Activated CD8-positive, alpha-beta T cell treated with anti-CD3 and anti-CD28 coated beads for 36 hours (primary cell): ENCODE data around the gene DCTN3. TPM values are rescaled to one million over a fixed set of nuclear protein-coding genes. Genes with fewer than 3 reads are reported as not detected.

Experiments used
- ATAC-seq: fragments of 200-7000 bp; cut with Tn5 transposase; one replicate; pipeline ENCODE4 v1.10.0; 2021; ENCODE audit warnings: mild to moderate bottlenecking, moderate library complexity
- CTCF ChIA-PET: fragments of 350-600 bp; sonication (Branson Sonifier 250); formaldehyde crosslinking; loops from one replicate; lab custom pipeline; 2021; ENCODE audit warnings: antibody characterized with exemption; lab: Charles Lee
- POLR2A ChIA-PET: fragments of 350-600 bp; sonication (Branson Sonifier 250); formaldehyde crosslinking; loops from one replicate; lab custom pipeline; 2021; ENCODE audit warnings: antibody characterized with exemption; lab: Charles Lee
- DNase-seq: peaks from one replicate; pipeline ENCODE4 v3.0.0-alpha.2; 2020
- H3K27ac Mint-ChIP-seq: one replicate; pipeline ENCODE4 v1.8.0; 2021; ENCODE audit warnings: mild to moderate bottlenecking, mixed read lengths
- H3K27me3 Mint-ChIP-seq: one replicate; pipeline ENCODE4 v1.8.0; 2021; ENCODE audit warnings: mixed read lengths
- H3K36me3 Mint-ChIP-seq: one replicate; pipeline ENCODE4 v1.8.0; 2021; ENCODE audit warnings: low read depth, mixed read lengths
- H3K4me1 Mint-ChIP-seq: one replicate; pipeline ENCODE4 v1.8.0; 2021; ENCODE audit warnings: low read depth, mixed read lengths
- H3K4me3 Mint-ChIP-seq: one replicate; pipeline ENCODE4 v1.8.0; 2021; ENCODE audit warnings: mild to moderate bottlenecking, moderate library complexity, mixed read lengths
- H3K9me3 Mint-ChIP-seq: one replicate; pipeline ENCODE4 v1.8.0; 2021; ENCODE audit warnings: mixed read lengths
- CTCF ChIP-seq: fragments of 200-600 bp; IDR thresholded peaks from one replicate; pipeline ENCODE4 v1.8.0; 2022; ENCODE audit warnings: antibody characterized with exemption, mild to moderate bottlenecking
- intact Hi-C: fragments of 100-400 bp; cut with micrococcal nuclease; formaldehyde crosslinking; loops from one replicate; pipeline ENCODE4 v1.10.0; 2022
- total RNA-seq, 2 experiments: library from RNA; stranded (reverse); gene quantifications; one replicate each; pipeline ENCODE4 v1.2.3, GENCODE V29; 2021

DCTN3 gene
- total RNA-seq, 2 experiments from 2014 or later = 52.7 to 61.0 TPM

DNA sequence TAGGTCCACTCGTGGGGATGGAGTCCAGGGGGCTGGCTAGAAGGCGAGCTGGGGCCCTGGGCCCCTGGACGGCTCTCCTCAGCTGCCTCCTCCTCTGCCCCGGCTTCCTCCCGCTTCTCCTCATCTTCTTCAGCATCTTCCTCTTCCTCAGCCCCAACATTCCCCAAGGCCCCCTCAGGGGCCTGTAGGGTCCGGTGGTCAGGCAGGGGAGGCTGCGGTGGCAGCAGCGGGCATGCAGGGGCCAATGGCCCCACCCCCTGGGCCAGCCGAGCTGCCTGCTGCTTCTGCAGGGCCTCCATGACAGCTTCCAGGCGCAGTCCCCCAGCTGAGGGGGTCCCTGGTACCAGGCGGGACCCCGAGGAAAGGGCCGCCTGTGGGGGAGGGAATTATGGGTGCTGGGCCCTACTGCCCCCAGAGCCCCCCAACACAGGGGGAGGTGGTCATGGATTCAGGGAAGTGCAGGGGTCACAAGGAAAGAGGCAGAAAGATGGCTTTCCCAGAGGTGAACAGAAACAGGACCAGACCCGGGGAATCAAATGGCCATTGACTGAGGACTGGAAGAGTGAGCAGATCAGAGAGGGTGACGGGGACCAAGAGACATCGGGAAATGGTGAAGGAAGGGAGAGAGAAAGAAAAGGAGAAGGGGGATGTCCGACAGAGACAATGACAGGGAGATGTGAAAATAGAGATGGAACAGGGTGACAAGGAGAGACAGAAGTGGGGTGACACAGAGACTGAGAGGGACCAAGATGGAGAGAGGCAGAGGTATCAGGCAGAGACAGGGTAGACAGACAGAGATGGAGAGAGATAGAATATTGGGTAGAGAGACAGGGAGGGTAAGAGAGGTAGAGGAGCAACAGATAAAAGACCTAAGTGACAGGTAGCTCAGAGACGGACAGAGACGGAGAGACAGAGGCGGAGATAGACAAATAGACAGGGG lies 7.7 kb upstream of the DCTN3 start:
- DNase-seq (no peak), ATAC-seq (no peak)
- H3K4me1 Mint-ChIP-seq = peaks cover 21% of the 10 kb centered on the region
- H3K36me3 Mint-ChIP-seq = no peaks in the 10 kb centered on the region
- H3K27me3 Mint-ChIP-seq = peaks cover 55% of the 10 kb centered on the region
- no peak overlapping the region for H3K27ac Mint-ChIP-seq
- H3K4me3 Mint-ChIP-seq = peak overlapping the region; percentile 61
- no peaks in the 10 kb centered on the region for H3K9me3 Mint-ChIP-seq
- intact Hi-C loops = no loop called here
- CTCF ChIA-PET = interaction anchor here (0.9 to 1.2 kb wide), 2 partner anchors 19 to 24 kb away, joined by 3 to 4 read pairs; partner anchors contain the start of gene GALT
- TF ChIP-seq CTCF = no peak
- POLR2A ChIA-PET = interaction anchor here (0.7 to 1.5 kb wide), 3 partner anchors 8 to 10 kb away, joined by 3 to 5 read pairs (median 4); partner anchors contain the start of gene SIGMAR1

DNA sequence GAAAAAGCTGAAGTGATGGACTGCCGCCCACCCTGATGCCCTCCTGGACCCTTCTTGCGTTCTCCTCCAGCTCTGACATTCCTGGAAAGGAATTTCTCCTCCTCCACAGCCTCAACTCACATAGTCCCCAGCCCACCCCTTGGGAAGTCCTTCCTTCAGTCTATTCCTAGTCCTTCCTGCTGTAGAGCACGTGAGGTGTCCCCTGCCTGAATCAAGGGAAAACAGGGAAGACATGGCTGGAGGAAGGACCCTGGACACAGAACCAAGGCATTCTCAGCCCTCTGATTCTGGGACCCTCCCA lies 4.8 kb upstream of the DCTN3 start:
- POLR2A ChIA-PET = interaction anchor here (1.2 to 2.3 kb wide), 3 partner anchors 12 to 14 kb away, joined by 3 to 28 read pairs (median 5); partner anchors contain the start of genes RPP25L and SIGMAR1
- no peaks in the 10 kb centered on the region for H3K36me3 Mint-ChIP-seq

GRCh38 chr9:34624475-34625185 lies 4.3 kb upstream of the DCTN3 start:
- ChIA-PET POLR2A (interaction anchor here (1.2 to 2.3 kb wide), 2 partner anchors 11 to 13 kb away, joined by 3 to 28 read pairs; partner anchors contain the start of gene SIGMAR1), CTCF (interaction anchor here (1.0 to 7.6 kb wide), 5 partner anchors 11 to 22 kb away, joined by 3 to 142 read pairs (median 4); partner anchors contain the start of genes GALT, RPP25L and SIGMAR1)
- no peak for TF ChIP-seq CTCF
- Mint-ChIP-seq H3K27ac (no peak overlapping the region), H3K36me3 (no peaks in the 10 kb centered on the region), H3K4me3 (no peak overlapping the region), H3K9me3 (no peaks in the 10 kb centered on the region), H3K27me3 (peaks cover 52% of the 10 kb centered on the region), H3K4me1 (peaks cover 30% of the 10 kb centered on the region)
- intact Hi-C loops = no loop called here
- no peak for DNase-seq
- ATAC-seq = no peak

More for the DNA sequence above, 4.8 kb upstream of the DCTN3 start:
- DNase-seq (no peak), ATAC-seq (no peak)
- Mint-ChIP-seq H3K4me3 (no peak overlapping the region), H3K4me1 (peaks cover 28% of the 10 kb centered on the region), H3K27me3 (peaks cover 54% of the 10 kb centered on the region), H3K9me3 (no peaks in the 10 kb centered on the region), H3K27ac (no peak overlapping the region)
- TF ChIP-seq CTCF = no peak
- CTCF ChIA-PET = interaction anchor here (1.1 to 7.6 kb wide), 4 partner anchors 10 to 21 kb away, joined by 3 to 142 read pairs (median 9); partner anchors contain the start of genes GALT, RPP25L and SIGMAR1
- intact Hi-C loops = no loop called here

DNA sequence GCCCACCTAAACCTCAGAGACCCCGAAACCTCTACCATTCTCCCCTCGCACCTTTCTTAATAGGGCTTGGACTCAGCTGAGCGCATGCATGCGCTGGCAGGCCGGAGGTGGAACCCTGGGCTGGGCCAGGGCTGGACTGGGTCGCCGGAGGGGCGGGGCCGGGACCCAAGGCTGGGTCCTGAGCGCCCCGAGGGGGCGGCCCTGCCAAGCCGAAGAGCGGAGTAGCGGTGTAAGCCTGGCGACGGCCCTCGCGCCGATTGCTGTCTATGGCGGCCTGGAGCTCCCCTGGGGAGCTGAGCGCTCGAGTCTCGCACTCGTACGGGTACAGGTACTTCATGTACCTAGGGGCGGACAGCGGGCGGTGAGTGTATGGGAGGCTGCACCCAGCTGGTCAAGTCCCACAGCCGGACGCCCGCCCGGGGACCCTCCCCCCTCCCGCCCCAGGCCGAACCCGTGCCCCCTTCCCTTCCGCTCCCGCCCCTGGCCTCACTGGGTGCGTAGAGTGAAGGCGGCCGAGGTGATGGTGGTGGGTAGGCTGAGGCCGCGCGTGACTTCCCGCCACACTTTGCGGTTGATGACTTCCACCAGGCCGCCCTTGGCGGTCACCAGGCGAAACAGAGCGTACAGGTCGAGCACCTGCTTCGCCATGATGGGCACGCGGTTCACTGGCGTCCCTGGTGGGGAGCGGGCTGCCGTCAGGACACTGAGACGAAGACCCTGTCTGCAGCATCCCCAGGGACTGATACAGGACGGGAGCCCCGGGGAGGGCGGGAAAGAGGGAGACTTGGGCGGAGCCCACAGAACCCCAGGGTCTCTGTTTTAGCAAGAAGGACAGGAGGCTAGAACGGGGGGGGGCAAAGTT lies 3.3 kb upstream of the DCTN3 start:
- DNase-seq (peak; percentile 35), ATAC-seq (no peak)
- POLR2A ChIA-PET = interaction anchor here (1.0 to 7.3 kb wide), 2 partner anchors 12 to 23 kb away, joined by 3 to 59 read pairs; partner anchors contain the start of genes GALT and SIGMAR1
- CTCF ChIA-PET = interaction anchor here (1.0 to 7.6 kb wide), 3 partner anchors 10 to 22 kb away, joined by 3 to 142 read pairs (median 9); partner anchors contain the start of gene SIGMAR1
- no peaks in the 10 kb centered on the region for H3K9me3 Mint-ChIP-seq
- H3K27me3 Mint-ChIP-seq = peaks cover 47% of the 10 kb centered on the region
- no peak overlapping the region for H3K27ac Mint-ChIP-seq
- TF ChIP-seq CTCF = no peak
- no peaks in the 10 kb centered on the region for H3K36me3 Mint-ChIP-seq
- H3K4me1 Mint-ChIP-seq = peaks cover 33% of the 10 kb centered on the region
- intact Hi-C loops = no loop called here
- peak overlapping the region; percentile 34 for H3K4me3 Mint-ChIP-seq
